ENCODE measurements around the gene NAXD. TPM values are rescaled to one million over a fixed set of nuclear protein-coding genes. Genes with fewer than 3 reads are reported as not detected.

Gene NAXD
- total RNA-seq, 1 experiment from 2014 or later: 32.1 TPM

- H3K4me2 ChIP-seq (ENCODE audit: low read length): no peak overlapping the region
- DNase-seq (ENCODE audit: low read depth, low spot score): no peak
- peaks cover 12 to 14% of the 10 kb centered on the region in 2 experiments for H3K4me1 ChIP-seq (ENCODE audit: control insufficient read depth in 1 of 2, insufficient read depth in 2 of 2, low read length in 2 of 2)
- H3K9me2 ChIP-seq (ENCODE audit: insufficient read depth): no peaks in the 10 kb centered on the region
- ChIA-PET CTCF (no interaction called here), RAD21 (ENCODE audit: low non-redundant PET in 1 of 2, low total read pairs in 2 of 2, uncharacterized antibody in 2 of 2, unreplicated experiment in 2 of 2) (no interaction called here), POLR2A (no interaction called here)
- no peak for ATAC-seq
- H3K27me3 ChIP-seq (ENCODE audit: insufficient read depth, low read length): no peaks in the 10 kb centered on the region
- no peak for TF ChIP-seq MAX (IDR thresholded peaks at IDR 0.05)
- no peak for TF ChIP-seq CEBPB (IDR thresholded peaks at IDR 0.05; ENCODE audit: low read depth)
- TF ChIP-seq, protein P1, sequence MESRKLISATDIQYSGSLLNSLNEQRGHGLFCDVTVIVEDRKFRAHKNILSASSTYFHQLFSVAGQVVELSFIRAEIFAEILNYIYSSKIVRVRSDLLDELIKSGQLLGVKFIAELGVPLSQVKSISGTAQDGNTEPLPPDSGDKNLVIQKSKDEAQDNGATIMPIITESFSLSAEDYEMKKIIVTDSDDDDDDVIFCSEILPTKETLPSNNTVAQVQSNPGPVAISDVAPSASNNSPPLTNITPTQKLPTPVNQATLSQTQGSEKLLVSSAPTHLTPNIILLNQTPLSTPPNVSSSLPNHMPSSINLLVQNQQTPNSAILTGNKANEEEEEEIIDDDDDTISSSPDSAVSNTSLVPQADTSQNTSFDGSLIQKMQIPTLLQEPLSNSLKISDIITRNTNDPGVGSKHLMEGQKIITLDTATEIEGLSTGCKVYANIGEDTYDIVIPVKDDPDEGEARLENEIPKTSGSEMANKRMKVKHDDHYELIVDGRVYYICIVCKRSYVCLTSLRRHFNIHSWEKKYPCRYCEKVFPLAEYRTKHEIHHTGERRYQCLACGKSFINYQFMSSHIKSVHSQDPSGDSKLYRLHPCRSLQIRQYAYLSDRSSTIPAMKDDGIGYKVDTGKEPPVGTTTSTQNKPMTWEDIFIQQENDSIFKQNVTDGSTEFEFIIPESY (IDR thresholded peaks at IDR 0.05; ENCODE audit: extremely low read depth, insufficient replicate concordance, low read length): no peak
- no peak for TF ChIP-seq REST (IDR thresholded peaks at IDR 0.05; ENCODE audit: low read depth)
- TF ChIP-seq CBX3 (IDR thresholded peaks at IDR 0.05; ENCODE audit: low read depth): no peak
- no peak for TF ChIP-seq ATF3 (IDR thresholded peaks at IDR 0.05)
- no peak for TF ChIP-seq ZFX (IDR thresholded peaks at IDR 0.05)
- TF ChIP-seq SP1 (IDR thresholded peaks at IDR 0.05; ENCODE audit: low read depth): no peak
- no peak for TF ChIP-seq SRF (IDR thresholded peaks at IDR 0.05; ENCODE audit: low read depth)
- TF ChIP-seq SIN3A (IDR thresholded peaks at IDR 0.05; ENCODE audit: low read depth): no peak
- no peak for TF ChIP-seq JUND (IDR thresholded peaks at IDR 0.05)
- TF ChIP-seq ELF1 (IDR thresholded peaks at IDR 0.05; ENCODE audit: borderline replicate concordance, low read depth): no peak
- no peak for TF ChIP-seq YY1 (IDR thresholded peaks at IDR 0.05; ENCODE audit: extremely low read depth, insufficient replicate concordance, low read depth, low read length)
- TF ChIP-seq, protein P2, sequence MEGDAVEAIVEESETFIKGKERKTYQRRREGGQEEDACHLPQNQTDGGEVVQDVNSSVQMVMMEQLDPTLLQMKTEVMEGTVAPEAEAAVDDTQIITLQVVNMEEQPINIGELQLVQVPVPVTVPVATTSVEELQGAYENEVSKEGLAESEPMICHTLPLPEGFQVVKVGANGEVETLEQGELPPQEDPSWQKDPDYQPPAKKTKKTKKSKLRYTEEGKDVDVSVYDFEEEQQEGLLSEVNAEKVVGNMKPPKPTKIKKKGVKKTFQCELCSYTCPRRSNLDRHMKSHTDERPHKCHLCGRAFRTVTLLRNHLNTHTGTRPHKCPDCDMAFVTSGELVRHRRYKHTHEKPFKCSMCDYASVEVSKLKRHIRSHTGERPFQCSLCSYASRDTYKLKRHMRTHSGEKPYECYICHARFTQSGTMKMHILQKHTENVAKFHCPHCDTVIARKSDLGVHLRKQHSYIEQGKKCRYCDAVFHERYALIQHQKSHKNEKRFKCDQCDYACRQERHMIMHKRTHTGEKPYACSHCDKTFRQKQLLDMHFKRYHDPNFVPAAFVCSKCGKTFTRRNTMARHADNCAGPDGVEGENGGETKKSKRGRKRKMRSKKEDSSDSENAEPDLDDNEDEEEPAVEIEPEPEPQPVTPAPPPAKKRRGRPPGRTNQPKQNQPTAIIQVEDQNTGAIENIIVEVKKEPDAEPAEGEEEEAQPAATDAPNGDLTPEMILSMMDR (IDR thresholded peaks at IDR 0.05 in 2 of 3, conservative IDR thresholded peaks at IDR 0.05 in 1 of 3; ENCODE audit: borderline replicate concordance in 1 of 3, insufficient read depth in 1 of 3, low read depth in 2 of 3, low read length in 2 of 3): no peak
- no peak for TF ChIP-seq POLR2A (IDR thresholded peaks at IDR 0.05; ENCODE audit: borderline replicate concordance, extremely low read depth, insufficient read depth, insufficient read length)
- no peak for TF ChIP-seq FOSL1 (IDR thresholded peaks at IDR 0.05; ENCODE audit: low read depth)
- no peak for TF ChIP-seq TCF7L2 (IDR thresholded peaks at IDR 0.05; ENCODE audit: borderline replicate concordance, extremely low read depth, insufficient read depth, insufficient read length)
- TF ChIP-seq ZNF274 (IDR thresholded peaks at IDR 0.05; ENCODE audit: low read depth, low read length): no peak
- no peaks in the 10 kb centered on the region for H3K9me3 ChIP-seq (ENCODE audit: control insufficient read depth in 1 of 2, insufficient read depth in 1 of 2, low read depth in 1 of 2, low read length in 2 of 2)
- H4K20me1 ChIP-seq (ENCODE audit: insufficient read depth): no peaks in the 10 kb centered on the region
- H3K27ac ChIP-seq (ENCODE audit: low read depth, low read length): no peak overlapping the region
- no peak overlapping the region for H3K9ac ChIP-seq (ENCODE audit: low read length)
- BruUV-seq (replicated peaks): no TSS peak
- no peak overlapping the region for H3K4me3 ChIP-seq (replicated peaks in 1 of 2; ENCODE audit: low read depth in 1 of 2, low read length in 2 of 2)
- intact Hi-C loops (cut with micrococcal nuclease): loop anchor here (10.0 kb wide), 2 partner anchors 114 to 344 kb away; no protein-coding TSS in a partner anchor
- no peaks in the 10 kb centered on the region for H3K79me2 ChIP-seq (ENCODE audit: insufficient read depth, low read length)
- H3K36me3 ChIP-seq (ENCODE audit: control insufficient read depth in 1 of 2, insufficient read depth in 2 of 2, low read length in 2 of 2): no peaks in the 10 kb centered on the region
- no peak overlapping the region for H2AFZ ChIP-seq (ENCODE audit: low read depth, low read length, poor library complexity, severe bottlenecking)
Measured at GRCh38 chr13:110568612-110569011, 46.7 kb upstream of the NAXD start.

Measured in HCT116 (cell line).